ENCODE measurements around the gene VAC14.

The VAC14 gene

GRCh38 chr16:70784692-70785555, 16.0 kb downstream of the VAC14 start:
- DNase-seq, result peak; percentile 42

GRCh38 chr16:70782237-70782636, 18.7 kb downstream of the VAC14 start:
- DNase-seq, result no peak

DNA sequence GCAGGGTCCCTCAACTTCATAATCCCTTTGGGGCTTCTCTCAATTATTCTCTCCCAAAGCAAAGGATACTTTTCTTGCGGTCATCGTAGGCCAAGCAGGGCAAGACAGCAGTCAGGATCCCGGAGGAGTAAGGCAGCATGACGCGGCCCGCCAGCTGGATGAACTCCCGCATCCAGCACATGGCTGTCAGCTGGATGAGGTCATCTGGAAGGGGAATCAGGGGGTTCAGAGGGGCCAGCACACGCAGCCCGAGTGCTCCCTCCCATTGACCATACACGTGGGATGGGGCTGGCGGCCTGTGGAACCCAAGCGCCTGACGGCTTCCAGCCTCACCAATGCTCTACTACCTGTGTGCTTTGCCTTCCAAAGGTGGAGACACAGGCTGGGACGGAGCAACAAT, 19.2 kb downstream of the VAC14 start:
- no peak for DNase-seq

GRCh38 chr16:70780546-70780945, 20.4 kb downstream of the VAC14 start:
- DNase-seq, result no peak

GRCh38 chr16:70779361-70779760, 21.6 kb downstream of the VAC14 start:
- no peak for DNase-seq

DNA sequence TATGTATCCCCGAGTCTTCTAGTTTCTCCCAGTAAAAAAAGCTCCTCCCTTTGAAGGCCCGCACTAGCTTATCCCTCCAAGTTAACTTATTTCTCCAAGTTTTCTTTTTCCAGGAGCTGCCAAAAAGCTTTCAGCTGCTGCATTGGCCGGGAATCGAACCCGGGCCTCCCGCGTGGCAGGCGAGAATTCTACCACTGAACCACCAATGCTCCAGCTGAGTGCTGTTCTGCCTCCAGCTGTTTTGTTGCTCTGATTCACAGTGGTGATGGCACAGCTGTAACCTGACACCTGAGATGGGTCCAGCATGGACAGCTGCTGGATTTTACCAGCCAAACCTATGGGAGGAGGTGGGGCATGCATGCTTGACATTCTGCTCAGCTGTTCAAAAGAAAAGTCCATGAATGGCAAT, 22.1 kb downstream of the VAC14 start:
- no peak for DNase-seq

DNA sequence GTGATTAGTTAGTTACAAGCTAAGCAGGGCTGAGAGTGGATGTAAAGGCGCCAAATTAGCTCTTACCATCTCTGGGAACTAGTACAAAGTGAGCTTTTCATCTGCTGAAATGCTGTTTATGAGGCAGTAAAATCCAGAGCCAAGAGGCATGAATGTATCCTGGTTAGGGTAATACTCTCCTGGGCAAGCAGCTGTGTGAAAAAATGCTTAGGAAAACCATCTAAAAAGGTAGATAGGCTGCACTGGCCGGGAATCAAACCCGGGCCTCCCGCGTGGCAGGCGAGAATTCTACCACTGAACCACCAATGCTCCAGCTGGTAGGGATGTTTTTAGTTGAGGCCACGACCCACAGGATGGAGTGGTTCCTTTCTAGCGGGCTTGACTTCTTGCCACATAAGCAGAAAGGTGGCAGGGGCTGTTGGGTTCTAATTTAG, 23.0 kb downstream of the VAC14 start:
- no peak for DNase-seq

- no peak for DNase-seq
These were observed 23.5 kb downstream of the VAC14 start for GRCh38 chr16:70777496-70777895.

- no peak for DNase-seq
These were observed 25.6 kb downstream of the VAC14 start for GRCh38 chr16:70775399-70775798.

GRCh38 chr16:70774261-70774660, 26.7 kb downstream of the VAC14 start:
- DNase-seq, result no peak

- no peak for DNase-seq
These were observed 28.5 kb downstream of the VAC14 start for GRCh38 chr16:70772493-70772892.

DNA sequence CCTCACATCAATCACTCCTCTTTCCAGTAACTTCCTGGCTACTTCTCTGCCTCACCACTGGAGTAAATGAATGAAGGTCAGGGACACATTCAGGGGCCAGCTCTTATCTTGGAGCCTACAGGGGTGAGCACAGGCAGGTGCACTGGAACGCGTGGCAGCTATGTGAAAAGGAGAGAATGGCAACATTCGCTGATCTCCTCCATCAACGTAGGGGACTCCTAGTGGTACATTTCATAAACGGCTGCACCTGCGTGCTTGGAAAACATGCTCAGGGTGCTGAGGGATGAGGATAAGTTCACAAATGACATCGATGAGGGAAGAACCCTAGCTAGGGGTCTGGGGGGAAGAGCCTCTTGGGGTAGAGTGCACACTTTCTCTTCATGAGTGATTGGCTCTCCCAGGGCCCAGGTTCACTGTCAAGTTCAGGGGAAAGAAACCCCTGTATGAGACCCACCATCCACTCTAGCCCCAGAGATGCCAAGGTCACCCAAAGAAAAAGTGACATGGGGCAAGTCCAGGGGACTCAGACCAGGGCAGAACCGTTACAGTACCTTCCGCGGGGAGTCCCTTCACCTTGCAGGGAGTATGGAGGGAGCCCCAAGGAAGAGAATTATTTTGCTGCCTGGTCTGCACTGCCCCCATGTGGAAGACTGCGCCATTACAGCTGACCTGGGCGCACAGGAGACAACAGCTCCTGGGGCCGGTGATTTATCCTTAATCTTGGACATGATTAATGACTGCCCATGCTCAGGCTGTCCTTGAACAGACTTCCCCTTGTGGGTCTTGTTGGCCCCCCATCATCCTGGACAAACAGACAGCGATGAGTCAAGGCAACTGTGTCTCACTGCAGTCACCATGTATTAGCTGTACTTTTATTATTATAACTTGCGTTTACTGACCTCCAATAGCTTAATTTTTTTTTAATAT, 30.1 kb downstream of the VAC14 start:
- DNase-seq, result peak; percentile 49

- no peak for DNase-seq
These were observed 30.7 kb downstream of the VAC14 start for GRCh38 chr16:70770291-70770625.

DNA sequence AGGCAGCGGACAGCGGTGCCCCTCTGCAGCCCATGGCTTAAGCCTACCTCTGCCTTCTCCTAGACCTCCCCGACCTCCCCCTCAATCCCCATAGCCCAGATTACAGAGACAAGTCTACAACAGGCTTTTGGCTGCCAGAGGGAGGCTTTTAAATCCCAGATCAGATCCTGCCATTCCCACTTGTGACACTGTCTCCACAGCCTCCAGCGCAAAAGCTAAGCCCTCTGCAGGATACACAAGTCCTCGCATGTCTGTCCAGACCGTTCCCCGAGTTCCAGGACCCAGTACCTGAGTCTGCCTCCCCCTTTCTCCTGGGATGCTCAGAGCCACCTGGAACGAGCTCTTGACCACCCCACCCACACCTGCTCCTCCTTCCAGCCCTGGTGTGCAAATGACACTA, 31.2 kb downstream of the VAC14 start:
- DNase-seq, result no peak

GRCh38 chr16:70769131-70769530, 31.8 kb downstream of the VAC14 start:
- no peak for DNase-seq

GRCh38 chr16:70768203-70768580, 32.8 kb downstream of the VAC14 start:
- no peak for DNase-seq

DNA sequence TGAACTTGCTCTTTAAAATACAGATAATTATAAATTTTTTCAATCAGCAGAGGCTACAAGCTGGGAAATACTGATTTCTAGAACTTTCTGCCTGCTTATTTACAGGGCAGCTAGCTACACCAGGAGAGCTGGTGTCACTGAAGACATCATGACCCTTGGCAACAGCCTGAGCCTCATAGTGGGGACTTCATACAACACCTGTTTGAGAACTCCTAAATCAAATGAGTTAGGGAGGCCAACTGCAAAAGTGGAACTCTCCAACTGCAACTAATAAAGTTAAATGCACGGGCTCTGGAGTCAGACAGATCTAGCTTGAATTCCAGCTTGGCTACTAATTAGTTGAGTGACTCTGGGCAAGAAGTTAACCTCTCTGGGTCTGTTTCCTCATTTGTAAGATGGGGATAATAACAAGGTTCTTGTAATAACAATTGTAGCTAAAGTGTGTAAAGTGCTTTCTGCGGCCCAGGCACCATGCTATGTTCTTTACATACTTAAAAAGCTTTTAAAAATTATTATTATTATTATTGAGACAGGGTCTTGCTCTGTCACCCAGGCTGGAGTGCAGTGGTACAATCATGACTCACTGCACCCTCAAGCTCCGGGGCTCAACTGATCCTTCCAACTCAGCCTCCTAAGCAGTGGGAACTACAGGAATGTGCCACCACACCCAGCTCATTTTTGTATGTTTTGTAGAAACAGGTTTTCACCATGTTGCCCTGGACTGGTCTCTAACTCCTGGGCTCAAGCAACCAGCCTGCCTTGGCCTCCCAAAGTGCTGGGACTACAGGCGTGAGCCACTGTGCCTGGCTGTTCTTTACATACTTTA, 33.4 kb downstream of the VAC14 start:
- no peak for DNase-seq

- no peak for DNase-seq
These were observed 34.3 kb downstream of the VAC14 start for GRCh38 chr16:70766658-70767057.

DNA sequence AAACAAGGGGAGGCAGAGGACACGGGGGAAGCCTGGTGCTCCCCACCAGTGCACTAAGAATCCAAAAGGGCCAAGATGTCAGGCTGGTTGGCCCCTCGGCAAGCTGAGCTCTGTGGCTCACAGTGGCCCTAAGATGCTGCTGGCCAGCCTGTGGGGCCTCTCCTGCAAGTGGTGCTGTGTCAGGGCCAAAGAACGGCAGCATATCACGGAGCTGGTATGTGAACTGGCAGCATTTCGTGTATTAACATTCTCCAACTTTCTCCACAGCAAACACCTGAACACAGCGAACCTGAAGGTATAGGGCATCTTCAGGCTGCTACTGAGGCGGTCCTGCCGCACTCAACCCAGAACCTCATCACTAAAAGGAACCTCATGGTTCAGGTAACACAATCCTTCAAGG, 34.8 kb downstream of the VAC14 start:
- no peak for DNase-seq

DNA sequence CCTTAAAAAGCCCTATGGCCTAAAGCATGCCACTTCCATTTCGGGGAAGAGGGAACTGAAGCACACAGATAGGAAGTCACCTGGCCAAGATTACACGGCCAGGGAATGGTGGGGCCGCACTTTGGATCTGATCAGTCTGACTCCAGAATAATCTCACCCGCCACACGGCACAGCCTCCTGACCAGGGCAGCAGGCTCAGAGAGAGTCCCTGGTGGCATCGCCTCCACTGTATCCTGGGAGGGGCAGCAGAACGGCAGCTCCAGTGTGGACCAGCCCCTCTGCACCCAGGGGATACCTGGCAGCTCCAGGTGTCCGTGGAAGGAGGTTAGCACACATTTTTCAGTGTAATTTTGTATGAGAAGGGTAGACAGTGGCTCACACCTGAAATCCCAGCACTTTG, 35.5 kb downstream of the VAC14 start:
- DNase-seq, result no peak

DNA sequence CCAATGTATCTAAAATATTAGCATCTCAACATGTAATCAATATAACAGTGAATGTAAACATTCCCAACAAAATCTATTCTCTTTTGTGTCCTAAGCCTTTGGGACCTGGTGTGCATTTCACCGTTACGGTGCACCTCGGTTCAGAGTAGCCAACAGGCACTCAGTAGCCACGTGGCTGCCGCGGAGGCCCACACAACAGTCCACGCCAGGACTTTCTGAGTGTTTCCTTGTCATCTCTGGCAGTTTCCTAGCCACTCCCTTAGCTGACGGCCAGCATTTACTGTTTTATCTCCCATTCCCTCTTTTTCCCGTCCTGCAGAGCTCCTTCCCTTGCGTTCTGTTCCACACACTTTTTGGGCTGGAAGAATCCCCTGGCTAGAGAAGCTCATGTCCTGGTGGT, 36.3 kb downstream of the VAC14 start:
- no peak for DNase-seq

GRCh38 chr16:70760221-70760620, 40.7 kb downstream of the VAC14 start:
- DNase-seq, result no peak

DNA sequence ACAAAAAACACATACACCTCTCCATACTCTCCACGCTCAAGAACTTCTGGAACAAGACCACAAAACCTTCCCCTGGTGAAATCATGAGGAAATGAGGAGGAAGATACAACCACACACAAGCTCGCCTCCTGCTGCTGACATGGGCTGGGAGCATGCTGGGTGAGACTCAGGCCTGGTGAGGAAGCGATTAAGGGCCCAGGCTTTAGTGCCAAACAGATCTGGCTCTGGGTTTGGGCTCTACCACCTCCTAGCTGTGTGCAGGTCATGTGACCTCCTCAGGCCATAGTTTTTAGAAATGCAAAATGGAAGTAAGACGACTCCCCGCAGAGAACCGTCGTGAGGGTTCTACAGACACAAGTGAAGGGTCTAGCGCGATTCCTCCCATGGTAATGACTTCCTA, 41.3 kb downstream of the VAC14 start:
- DNase-seq, result no peak

All from suppressor macrophage treated with lipopolysaccharide for 4 hours (primary cell).